Measurements from ENCODE around the gene HOXC6.

Gene HOXC6

GRCh38 chr12:54002915-54003389 is 25.3 kb upstream of the HOXC6 start:
- DNase-seq, result no peak

GRCh38 chr12:54003625-54004024 is 24.6 kb upstream of the HOXC6 start:
- no peak for DNase-seq

GRCh38 chr12:54004063-54004840 is 24.0 kb upstream of the HOXC6 start:
- DNase-seq, result no peak

- DNase-seq, result no peak
Observed at GRCh38 chr12:54004841-54005530, 23.3 kb upstream of the HOXC6 start.

- DNase-seq, result no peak
Observed at GRCh38 chr12:54005531-54005852, 22.7 kb upstream of the HOXC6 start.

GRCh38 chr12:54005853-54006558 is 22.2 kb upstream of the HOXC6 start:
- peak; percentile 41 for DNase-seq

GRCh38 chr12:54006559-54007220 is 21.6 kb upstream of the HOXC6 start:
- DNase-seq, result no peak

GRCh38 chr12:54007538-54008259 is 20.5 kb upstream of the HOXC6 start:
- no peak for DNase-seq

- no peak for DNase-seq
Observed at GRCh38 chr12:54008260-54008552, 20.0 kb upstream of the HOXC6 start.

GRCh38 chr12:54009171-54010052 is 18.8 kb upstream of the HOXC6 start:
- no peak for DNase-seq

- DNase-seq, result no peak
Observed at GRCh38 chr12:54010053-54010971, 17.9 kb upstream of the HOXC6 start.

GRCh38 chr12:54010972-54011664 is 17.1 kb upstream of the HOXC6 start:
- DNase-seq, result no peak

- DNase-seq, result no peak
Observed at GRCh38 chr12:54011665-54012532, 16.3 kb upstream of the HOXC6 start.

GRCh38 chr12:54012631-54013409 is 15.4 kb upstream of the HOXC6 start:
- no peak for DNase-seq

- DNase-seq, result no peak
Observed at GRCh38 chr12:54014377-54015017, 13.7 kb upstream of the HOXC6 start.

- DNase-seq, result no peak
Observed at GRCh38 chr12:54015018-54015931, 13.0 kb upstream of the HOXC6 start.
